Natural killer cell (primary cell): ENCODE results near the gene RMI2. TPM values are rescaled to one million over a fixed set of nuclear protein-coding genes. Genes with fewer than 3 reads are reported as not detected.

Experiments used
- ATAC-seq, 3 donors: fragments of 150-1000 bp in 2 of 3; fragments of 200-7000 bp in 1 of 3; cut with Tn5 transposase; 1 replicate in 1 of 3; 2 replicates in 2 of 3; pipeline ENCODE4 v1.10.0; 2021; ENCODE audit warnings: mild to moderate bottlenecking in 2 of 3, moderate library complexity in 2 of 3
- DNase-seq, 2 donors: peaks; one replicate each; pipeline versions ENCODE4 v3.0.0 to v3.0.0-alpha.2; 2013 to 2021; ENCODE audit warnings: mixed read lengths in 1 of 2
- H3K27ac ChIP-seq: one replicate; pipeline ENCODE4 v1.5.1; 2013; ENCODE audit warnings: mild to moderate bottlenecking, low read length
- H3K27me3 ChIP-seq: one replicate; pipeline ENCODE4 v1.6.1; 2013; ENCODE audit warnings: low read length; ENCODE audit not compliant: control insufficient read depth, insufficient read depth
- H3K36me3 ChIP-seq: one replicate; pipeline ENCODE4 v1.6.1; 2013; ENCODE audit warnings: low read length; ENCODE audit not compliant: control insufficient read depth, insufficient read depth
- H3K4me1 ChIP-seq: one replicate; pipeline ENCODE4 v1.6.1; 2013; ENCODE audit warnings: low read length; ENCODE audit not compliant: control insufficient read depth, insufficient read depth
- H3K4me3 ChIP-seq: one replicate; pipeline ENCODE4 v1.5.1; 2013; ENCODE audit warnings: low read length
- H3K9me3 ChIP-seq: one replicate; pipeline ENCODE4 v1.6.1; 2013; ENCODE audit warnings: low read length; ENCODE audit not compliant: control insufficient read depth, insufficient read depth
- H3K27ac Mint-ChIP-seq, 2 donors: one replicate each; pipeline ENCODE4 v1.8.0; 2022; ENCODE audit warnings: mild to moderate bottlenecking in 2 of 2, mixed read lengths in 2 of 2, moderate library complexity in 1 of 2
- H3K27me3 Mint-ChIP-seq, 2 donors: one replicate each; pipeline ENCODE4 v1.8.0; 2022; ENCODE audit warnings: low read depth in 2 of 2, mixed read lengths in 2 of 2
- H3K36me3 Mint-ChIP-seq: one replicate; pipeline ENCODE4 v1.8.0; 2022; ENCODE audit warnings: mixed read lengths
- H3K4me1 Mint-ChIP-seq, 2 donors: one replicate each; pipeline ENCODE4 v1.8.0; 2022; ENCODE audit warnings: mixed read lengths in 2 of 2
- H3K4me3 Mint-ChIP-seq: one replicate; pipeline ENCODE4 v1.8.0; 2022; ENCODE audit warnings: mild to moderate bottlenecking, moderate library complexity, mixed read lengths
- H3K9me3 Mint-ChIP-seq, 2 donors: one replicate each; pipeline ENCODE4 v1.8.0; 2022; ENCODE audit warnings: mixed read lengths in 2 of 2
- WGBS: methylation state at CpG from one replicate; pipeline ENCODE4 v1.1.7; 2013; ENCODE audit warnings: missing lambda C conversion rate; ENCODE audit not compliant: insufficient coverage; 5-methylcytosine and 5-hydroxymethylcytosine counted together
- intact Hi-C: fragments of 100-400 bp; cut with micrococcal nuclease; formaldehyde crosslinking; loops from one replicate; pipeline ENCODE4 v1.14.2; 2022
- total RNA-seq, 4 donors: library from RNA; stranded (reverse); fragments of 120-200 nt in 1 of 4; gene quantifications; one replicate each; pipeline versions ENCODE4 v1.2.3 to v1.2.4, GENCODE V29; 2013 to 2022
- TF ChIP-seq, protein P1 (sequence below): fragments of 200-600 bp; IDR thresholded peaks from one replicate; pipeline ENCODE4 v1.8.0; 2022; ENCODE audit warnings: antibody characterized with exemption

The RMI2 gene
- total RNA-seq, 3 donors from 2014 or later (not counting 1 experiment from before 2014, with no cell fraction given): 0.83 to 1.1 (median 0.93) TPM

DNA sequence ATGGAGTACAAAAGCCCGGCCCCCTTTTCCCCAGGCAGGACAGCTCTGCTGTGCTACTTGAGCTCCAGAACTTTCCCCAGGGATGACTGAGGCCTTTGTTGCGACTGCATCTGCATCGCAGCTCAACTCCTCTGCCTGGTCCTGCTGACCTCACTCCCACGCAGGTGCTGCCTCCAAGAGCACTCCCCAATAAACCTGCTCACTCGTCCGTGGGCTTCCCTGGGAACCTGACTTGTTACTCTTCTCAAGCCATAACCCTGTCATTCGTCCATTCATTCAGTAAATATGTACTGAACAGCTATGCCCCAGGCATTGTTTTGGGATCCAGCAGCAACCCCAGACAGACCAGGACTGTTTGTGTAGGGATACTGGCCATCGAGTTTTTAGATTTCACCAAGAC, 11.6 kb upstream of the RMI2 start:
- Mint-ChIP-seq H3K4me1 (peaks cover 5% of the 10 kb centered on the region in 2 donors), H3K27me3 (peaks cover 18 to 31% of the 10 kb centered on the region in 2 donors), H3K4me3 (no peak overlapping the region), H3K36me3 (no peaks in the 10 kb centered on the region), H3K9me3 (no peaks in the 10 kb centered on the region), H3K27ac (no peak overlapping the region)
- no peak overlapping the region for H3K27ac ChIP-seq
- peaks cover 8% of the 10 kb centered on the region for H3K4me1 ChIP-seq
- H3K4me3 ChIP-seq: no peak overlapping the region
- DNase-seq (no peak), ATAC-seq (no peak)
- no peaks in the 10 kb centered on the region for H3K36me3 ChIP-seq
- TF ChIP-seq, protein P1, sequence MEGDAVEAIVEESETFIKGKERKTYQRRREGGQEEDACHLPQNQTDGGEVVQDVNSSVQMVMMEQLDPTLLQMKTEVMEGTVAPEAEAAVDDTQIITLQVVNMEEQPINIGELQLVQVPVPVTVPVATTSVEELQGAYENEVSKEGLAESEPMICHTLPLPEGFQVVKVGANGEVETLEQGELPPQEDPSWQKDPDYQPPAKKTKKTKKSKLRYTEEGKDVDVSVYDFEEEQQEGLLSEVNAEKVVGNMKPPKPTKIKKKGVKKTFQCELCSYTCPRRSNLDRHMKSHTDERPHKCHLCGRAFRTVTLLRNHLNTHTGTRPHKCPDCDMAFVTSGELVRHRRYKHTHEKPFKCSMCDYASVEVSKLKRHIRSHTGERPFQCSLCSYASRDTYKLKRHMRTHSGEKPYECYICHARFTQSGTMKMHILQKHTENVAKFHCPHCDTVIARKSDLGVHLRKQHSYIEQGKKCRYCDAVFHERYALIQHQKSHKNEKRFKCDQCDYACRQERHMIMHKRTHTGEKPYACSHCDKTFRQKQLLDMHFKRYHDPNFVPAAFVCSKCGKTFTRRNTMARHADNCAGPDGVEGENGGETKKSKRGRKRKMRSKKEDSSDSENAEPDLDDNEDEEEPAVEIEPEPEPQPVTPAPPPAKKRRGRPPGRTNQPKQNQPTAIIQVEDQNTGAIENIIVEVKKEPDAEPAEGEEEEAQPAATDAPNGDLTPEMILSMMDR: no peak
- H3K27me3 ChIP-seq: no peaks in the 10 kb centered on the region
- 93% methylated on average over 7 of the region's 8 CpGs for WGBS
- intact Hi-C loops: no loop called here
- no peaks in the 10 kb centered on the region for H3K9me3 ChIP-seq

DNA sequence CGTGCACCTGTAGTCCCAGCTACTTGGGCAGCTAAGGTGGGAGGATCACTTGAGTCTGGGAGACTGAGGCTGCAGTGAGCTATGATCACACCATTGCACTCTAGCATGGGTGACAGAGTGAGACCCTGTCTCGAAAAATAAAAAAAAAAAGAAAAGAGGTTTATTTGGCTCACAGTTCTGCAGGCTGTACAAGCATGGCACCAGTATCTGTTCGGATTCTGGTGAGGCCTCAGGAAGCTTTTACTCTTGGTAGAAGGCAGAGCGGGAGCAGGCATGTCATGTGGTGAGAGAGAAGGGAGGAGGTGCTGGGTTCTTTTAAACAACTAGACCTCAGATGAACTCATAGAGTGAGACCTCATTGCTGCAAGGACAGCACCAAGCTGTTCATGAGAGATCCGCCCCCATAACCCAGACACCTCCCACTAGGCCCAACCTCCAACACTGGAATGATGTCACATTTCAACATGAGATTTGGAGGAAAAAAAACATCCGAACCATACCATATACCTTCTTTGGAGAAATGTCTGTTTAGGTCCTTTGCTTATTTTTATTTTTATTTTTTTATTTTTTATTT, 10.3 kb upstream of the RMI2 start:
- no peak overlapping the region for H3K27ac ChIP-seq
- H3K27me3 Mint-ChIP-seq: peaks cover 14 to 25% of the 10 kb centered on the region in 2 donors

DNA sequence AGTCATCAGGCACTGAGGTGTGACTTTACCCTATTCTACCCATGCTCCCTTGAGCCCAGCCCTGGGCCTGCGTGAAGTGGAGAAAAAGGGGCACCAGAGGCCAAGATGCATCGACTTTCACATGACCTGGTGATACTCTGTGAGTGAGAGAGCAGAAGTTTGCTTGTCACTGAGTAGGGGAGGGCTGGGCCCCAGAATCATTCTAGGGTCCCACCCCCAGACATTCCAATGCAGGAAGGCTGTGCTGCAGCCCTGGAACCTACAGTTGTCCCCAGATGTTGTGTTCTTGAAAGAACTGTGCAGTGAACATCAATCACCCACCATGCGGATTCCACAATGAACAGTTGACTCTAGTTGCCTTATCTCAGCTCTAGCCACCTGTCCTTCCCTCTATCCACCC, 6.2 kb upstream of the RMI2 start:
- H3K27ac Mint-ChIP-seq: no peak overlapping the region
- no peaks in the 10 kb centered on the region for H3K4me1 Mint-ChIP-seq
- H3K9me3 Mint-ChIP-seq: no peaks in the 10 kb centered on the region
- H3K4me1 ChIP-seq: no peaks in the 10 kb centered on the region
- 85% methylated on average over 3 of the region's 3 CpGs for WGBS
- intact Hi-C loops: no loop called here
- no peaks in the 10 kb centered on the region for H3K36me3 Mint-ChIP-seq
- no peaks in the 10 kb centered on the region for H3K36me3 ChIP-seq
- no peak for ATAC-seq
- no peak overlapping the region for H3K27ac ChIP-seq
- DNase-seq: no peak
- no peaks in the 10 kb centered on the region for H3K9me3 ChIP-seq
- H3K4me3 Mint-ChIP-seq: no peak overlapping the region
- no peaks in the 10 kb centered on the region for H3K27me3 ChIP-seq
- H3K4me3 ChIP-seq: no peak overlapping the region
- TF ChIP-seq, protein P1: no peak
- peaks cover 1 to 4% of the 10 kb centered on the region in 2 donors for H3K27me3 Mint-ChIP-seq

More for the DNA sequence above, 10.3 kb upstream of the RMI2 start:
- Histone ChIP-seq H3K9me3 (no peaks in the 10 kb centered on the region), H3K4me3 (no peak overlapping the region), H3K36me3 (no peaks in the 10 kb centered on the region), H3K27me3 (no peaks in the 10 kb centered on the region), H3K4me1 (no peaks in the 10 kb centered on the region)
- 96% methylated on average over 5 of the region's 6 CpGs for WGBS
- no peak for ATAC-seq
- no peak overlapping the region for H3K4me3 Mint-ChIP-seq
- no peak for DNase-seq
- H3K9me3 Mint-ChIP-seq: no peaks in the 10 kb centered on the region
- TF ChIP-seq, protein P1: no peak
- no peaks in the 10 kb centered on the region for H3K36me3 Mint-ChIP-seq
- H3K4me1 Mint-ChIP-seq: no peaks in the 10 kb centered on the region
- intact Hi-C loops: no loop called here
- H3K27ac Mint-ChIP-seq: no peak overlapping the region

DNA sequence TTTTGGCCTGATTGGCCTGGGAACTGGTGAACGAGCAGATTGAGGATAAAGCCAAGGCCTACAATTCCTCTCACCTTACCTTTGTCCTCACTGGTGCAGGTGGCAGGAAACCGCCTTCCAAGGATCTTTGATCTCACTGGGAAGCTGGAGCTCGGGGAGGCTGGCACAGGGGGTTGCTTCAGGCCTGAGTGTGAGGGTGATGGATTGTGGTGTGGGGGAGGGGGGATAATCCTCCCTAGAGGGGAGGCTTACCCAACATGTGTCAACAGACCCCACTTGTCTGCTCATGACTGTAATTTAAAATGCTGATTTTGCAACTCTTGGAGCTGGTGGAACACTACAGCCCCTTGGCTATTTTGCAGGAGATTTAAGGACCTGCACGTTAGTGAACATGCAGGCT, 4.5 kb upstream of the RMI2 start:
- H3K27ac ChIP-seq: no peak overlapping the region
- no peak overlapping the region for H3K27ac Mint-ChIP-seq
- H3K4me3 Mint-ChIP-seq: no peak overlapping the region
- H3K27me3 Mint-ChIP-seq: peaks cover 0 to 6% of the 10 kb centered on the region in 2 donors
- no peak overlapping the region for H3K4me3 ChIP-seq
- no peaks in the 10 kb centered on the region for H3K36me3 ChIP-seq
- no peaks in the 10 kb centered on the region for H3K9me3 Mint-ChIP-seq
- intact Hi-C loops: no loop called here
- H3K4me1 Mint-ChIP-seq: peaks cover 6 to 7% of the 10 kb centered on the region in 2 donors
- no peaks in the 10 kb centered on the region for H3K36me3 Mint-ChIP-seq
- H3K4me1 ChIP-seq: peaks cover 8% of the 10 kb centered on the region
- WGBS: 65% methylated on average over 4 of the region's 4 CpGs
- DNase-seq (no peak), ATAC-seq (no peak)
- H3K9me3 ChIP-seq: no peaks in the 10 kb centered on the region
- no peaks in the 10 kb centered on the region for H3K27me3 ChIP-seq
- TF ChIP-seq, protein P1: no peak
